Upper lobe of left lung (tissue), 6 donors: ENCODE results near the gene TOMM70. TPM values are rescaled to one million over a fixed set of nuclear protein-coding genes. Genes with fewer than 3 reads are reported as not detected.
A peak's percentile ranks its signal among the peaks of the same experiment; 100 is the strongest.

ENCODE experiments used
- ATAC-seq, 2 donors: fragments of 200-7000 bp; cut with Tn5 transposase; one replicate each; pipeline ENCODE4 v1.9.1; 2022; ENCODE audit warnings: mild to moderate bottlenecking in 2 of 2, moderate library complexity in 2 of 2; ENCODE audit not compliant: low FRiP score in 2 of 2
- DNase-seq, 2 donors: peaks; one replicate each; pipeline ENCODE4 v3.0.0-alpha.2; 2019 to 2020
- H3K27ac ChIP-seq, 4 donors: fragments of 200-600 bp; sonication (generic); one replicate each; pipeline ENCODE4 v1.5.1; 2016 to 2019
- H3K27me3 ChIP-seq, 4 donors: fragments of 200-600 bp; sonication (generic); one replicate each; pipeline ENCODE4 v1.5.1; 2017 to 2019
- H3K36me3 ChIP-seq, 4 donors: fragments of 200-600 bp; sonication (generic); one replicate each; pipeline ENCODE4 v1.5.1; 2016 to 2019
- H3K4me1 ChIP-seq, 4 donors: fragments of 200-600 bp; sonication (generic); one replicate each; pipeline ENCODE4 v1.5.1; 2018 to 2019
- H3K4me3 ChIP-seq, 4 donors: fragments of 200-600 bp; sonication (generic); one replicate each; pipeline ENCODE4 v1.5.1; 2017 to 2019; ENCODE audit warnings: mild to moderate bottlenecking in 2 of 4, moderate library complexity in 1 of 4
- H3K9me3 ChIP-seq, 4 donors: fragments of 200-600 bp; sonication (generic); one replicate each; pipeline ENCODE4 v1.5.1; 2018 to 2019
- EP300 ChIP-seq, 4 donors: sonication (generic); formaldehyde crosslinking; IDR thresholded peaks; one replicate each; pipeline ENCODE4 v1.5.1; 2017; ENCODE audit warnings: antibody characterized with exemption in 4 of 4, control low read depth in 2 of 4
- POLR2A ChIP-seq, 4 donors: fragments of 450-650 bp; IDR thresholded peaks; one replicate each; pipeline ENCODE4 v1.5.1; 2016 to 2017; ENCODE audit warnings: antibody characterized with exemption in 4 of 4, mild to moderate bottlenecking in 2 of 4
- POLR2AphosphoS5 ChIP-seq, 2 donors: sonication (generic); formaldehyde crosslinking; IDR thresholded peaks; one replicate each; pipeline ENCODE4 v1.5.1; 2017; ENCODE audit warnings: antibody characterized with exemption in 2 of 2
- WGBS, 2 donors: methylation state at CpG; one replicate each; pipeline ENCODE4 v1.1.5; 2017 to 2018; 5-methylcytosine and 5-hydroxymethylcytosine counted together
- total RNA-seq, 6 donors: library from RNA; depleted of rRNA in 4 of 6; stranded (reverse); fragments of >200 nt in 4 of 6; gene quantifications; one replicate each; pipeline versions ENCODE4 v1.1.0 to v1.2.1, GENCODE V29; 2016 to 2021
- TF ChIP-seq, protein P1 (sequence below), 6 experiments: fragments of 450-650 bp in 4 of 6; fragments of 200-600 bp in 2 of 6; sonication (generic) in 2 of 6; IDR thresholded peaks; one replicate each; pipeline ENCODE4 v1.5.1; 2016 to 2019; ENCODE audit warnings: antibody characterized with exemption in 6 of 6
- donor health status: DM: no; HTN: no; CAD: no; lungs with moderate emphysema.
- donor health status: DM: no; HTN: yes; CAD: no; lungs with severe emphysema.

The TOMM70 gene
- total RNA-seq, 6 donors from 2014 or later: 14.1 to 38.4 (median 30.2) TPM

GRCh38 chr3:100420885-100421284, 20.0 kb upstream of the TOMM70 start:
- 75 to 76% methylated on average over 2 of the region's 2 CpGs for WGBS, 2 donors
- DNase-seq (no peak), ATAC-seq (no peak)
- Histone ChIP-seq H3K27ac (no peak overlapping the region), H3K4me3 (no peak overlapping the region), H3K9me3 (no peaks in the 10 kb centered on the region), H3K4me1 (no peaks in the 10 kb centered on the region), H3K27me3 (no peaks in the 10 kb centered on the region), H3K36me3 (no peaks in the 10 kb centered on the region)
- TF ChIP-seq POLR2A (IDR thresholded peaks at IDR 0.05) (no peak), EP300 (IDR thresholded peaks at IDR 0.05) (no peak), POLR2AphosphoS5 (IDR thresholded peaks at IDR 0.05) (no peak)
- TF ChIP-seq, protein P1, sequence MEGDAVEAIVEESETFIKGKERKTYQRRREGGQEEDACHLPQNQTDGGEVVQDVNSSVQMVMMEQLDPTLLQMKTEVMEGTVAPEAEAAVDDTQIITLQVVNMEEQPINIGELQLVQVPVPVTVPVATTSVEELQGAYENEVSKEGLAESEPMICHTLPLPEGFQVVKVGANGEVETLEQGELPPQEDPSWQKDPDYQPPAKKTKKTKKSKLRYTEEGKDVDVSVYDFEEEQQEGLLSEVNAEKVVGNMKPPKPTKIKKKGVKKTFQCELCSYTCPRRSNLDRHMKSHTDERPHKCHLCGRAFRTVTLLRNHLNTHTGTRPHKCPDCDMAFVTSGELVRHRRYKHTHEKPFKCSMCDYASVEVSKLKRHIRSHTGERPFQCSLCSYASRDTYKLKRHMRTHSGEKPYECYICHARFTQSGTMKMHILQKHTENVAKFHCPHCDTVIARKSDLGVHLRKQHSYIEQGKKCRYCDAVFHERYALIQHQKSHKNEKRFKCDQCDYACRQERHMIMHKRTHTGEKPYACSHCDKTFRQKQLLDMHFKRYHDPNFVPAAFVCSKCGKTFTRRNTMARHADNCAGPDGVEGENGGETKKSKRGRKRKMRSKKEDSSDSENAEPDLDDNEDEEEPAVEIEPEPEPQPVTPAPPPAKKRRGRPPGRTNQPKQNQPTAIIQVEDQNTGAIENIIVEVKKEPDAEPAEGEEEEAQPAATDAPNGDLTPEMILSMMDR (IDR thresholded peaks at IDR 0.05): no peak

DNA sequence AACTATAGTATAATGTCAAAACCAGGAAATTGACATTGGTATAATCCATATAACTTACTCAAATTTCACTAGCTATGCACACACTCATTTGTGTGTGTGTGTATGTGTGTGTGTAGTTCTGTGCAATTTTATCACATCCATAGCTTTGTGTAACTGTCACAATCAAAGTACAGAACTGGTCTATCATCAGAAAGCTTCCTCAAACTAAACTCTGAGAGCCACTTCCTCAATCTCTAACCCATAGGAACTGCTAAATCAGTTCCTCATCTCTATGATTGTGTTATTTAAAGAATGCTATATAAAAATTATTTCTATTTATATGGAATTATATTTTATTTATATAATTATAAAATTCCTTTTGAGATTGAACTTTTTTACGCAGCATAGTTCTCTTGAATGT, 18.5 kb upstream of the TOMM70 start:
- ATAC-seq (peak in 1 of 2 donors; percentile 56), DNase-seq (no peak)
- no peak overlapping the region for H3K4me3 ChIP-seq
- WGBS, 2 donors: 88 to 91% methylated on average over 1 of the region's 1 CpG
- no peaks in the 10 kb centered on the region for H3K36me3 ChIP-seq
- H3K27ac ChIP-seq: no peak overlapping the region
- no peak for TF ChIP-seq EP300 (IDR thresholded peaks at IDR 0.05)
- TF ChIP-seq, protein P1 (IDR thresholded peaks at IDR 0.05): no peak
- no peak for TF ChIP-seq POLR2A (IDR thresholded peaks at IDR 0.05)
- TF ChIP-seq POLR2AphosphoS5 (IDR thresholded peaks at IDR 0.05): no peak
- no peaks in the 10 kb centered on the region for H3K4me1 ChIP-seq
- no peaks in the 10 kb centered on the region for H3K9me3 ChIP-seq
- no peaks in the 10 kb centered on the region for H3K27me3 ChIP-seq

GRCh38 chr3:100416863-100417262, 16.0 kb upstream of the TOMM70 start:
- H3K4me3 ChIP-seq: no peak overlapping the region
- H3K9me3 ChIP-seq: no peaks in the 10 kb centered on the region
- no peaks in the 10 kb centered on the region for H3K4me1 ChIP-seq
- no peak for DNase-seq
- WGBS, 2 donors: 84 to 85% methylated on average over 1 of the region's 1 CpG
- TF ChIP-seq POLR2AphosphoS5 (IDR thresholded peaks at IDR 0.05) (no peak), EP300 (IDR thresholded peaks at IDR 0.05) (no peak), POLR2A (IDR thresholded peaks at IDR 0.05) (no peak)
- TF ChIP-seq, protein P1 (IDR thresholded peaks at IDR 0.05): no peak
- no peak for ATAC-seq
- H3K36me3 ChIP-seq: no peaks in the 10 kb centered on the region
- H3K27me3 ChIP-seq: no peaks in the 10 kb centered on the region
- no peak overlapping the region for H3K27ac ChIP-seq

- Histone ChIP-seq H3K4me3 (no peak overlapping the region), H3K4me1 (no peaks in the 10 kb centered on the region), H3K9me3 (no peaks in the 10 kb centered on the region), H3K27me3 (no peaks in the 10 kb centered on the region), H3K36me3 (no peaks in the 10 kb centered on the region), H3K27ac (no peak overlapping the region)
- DNase-seq: no peak
- ATAC-seq: no peak
- TF ChIP-seq POLR2AphosphoS5 (IDR thresholded peaks at IDR 0.05) (no peak), EP300 (IDR thresholded peaks at IDR 0.05) (no peak), POLR2A (IDR thresholded peaks at IDR 0.05) (no peak)
- TF ChIP-seq, protein P1 (IDR thresholded peaks at IDR 0.05): no peak
Measured at GRCh38 chr3:100416176-100416575, 15.3 kb upstream of the TOMM70 start.

GRCh38 chr3:100413613-100414012, 12.7 kb upstream of the TOMM70 start:
- no peaks in the 10 kb centered on the region for H3K4me1 ChIP-seq
- 82 to 89% methylated on average over 2 of the region's 2 CpGs for WGBS, 2 donors
- ATAC-seq: no peak
- H3K27ac ChIP-seq: no peak overlapping the region
- H3K9me3 ChIP-seq: no peaks in the 10 kb centered on the region
- H3K27me3 ChIP-seq: no peaks in the 10 kb centered on the region
- no peaks in the 10 kb centered on the region for H3K36me3 ChIP-seq
- DNase-seq: no peak
- TF ChIP-seq POLR2A (IDR thresholded peaks at IDR 0.05) (no peak), EP300 (IDR thresholded peaks at IDR 0.05) (no peak), POLR2AphosphoS5 (IDR thresholded peaks at IDR 0.05) (no peak)
- TF ChIP-seq, protein P1 (IDR thresholded peaks at IDR 0.05): no peak
- no peak overlapping the region for H3K4me3 ChIP-seq
